NCI-H526 treated with DMSO at 0.1 percent for 48 hours (cell line): ENCODE results near the gene SPHK2.

Source experiments
- DNase-seq: peaks from one replicate; lab custom pipeline; 2025; lab: John Stamatoyannopoulos, UW

The SPHK2 gene

DNA sequence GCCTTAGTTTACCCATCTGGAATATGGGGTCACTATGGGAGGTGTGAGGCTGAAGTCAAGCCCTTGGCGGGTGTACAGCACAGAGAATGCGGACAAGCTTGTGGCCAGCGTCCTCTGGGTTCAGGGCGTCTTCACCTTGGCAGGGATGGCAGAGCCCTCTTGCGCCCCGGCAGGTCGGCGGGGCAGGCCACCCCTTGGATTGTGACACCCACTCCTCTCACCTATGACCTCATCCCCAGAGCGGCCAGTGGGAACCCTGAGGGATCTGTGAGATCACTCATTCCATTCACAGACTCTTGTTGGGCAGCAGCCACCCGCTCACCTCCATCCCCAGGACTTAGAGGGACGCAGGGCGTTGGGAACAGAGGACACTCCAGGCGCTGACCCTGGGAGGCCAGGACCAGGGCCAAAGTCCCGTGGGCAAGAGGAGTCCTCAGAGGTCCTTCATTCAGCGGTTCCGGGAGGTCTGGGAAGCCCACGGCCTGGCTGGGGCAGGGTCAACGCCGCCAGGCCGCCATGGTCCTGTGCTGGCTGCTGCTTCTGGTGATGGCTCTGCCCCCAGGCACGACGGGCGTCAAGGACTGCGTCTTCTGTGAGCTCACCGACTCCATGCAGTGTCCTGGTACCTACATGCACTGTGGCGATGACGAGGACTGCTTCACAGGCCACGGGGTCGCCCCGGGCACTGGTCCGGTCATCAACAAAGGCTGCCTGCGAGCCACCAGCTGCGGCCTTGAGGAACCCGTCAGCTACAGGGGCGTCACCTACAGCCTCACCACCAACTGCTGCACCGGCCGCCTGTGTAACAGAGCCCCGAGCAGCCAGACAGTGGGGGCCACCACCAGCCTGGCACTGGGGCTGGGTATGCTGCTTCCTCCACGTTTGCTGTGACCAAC is 12.6 kb upstream of the SPHK2 start, which contains the start of gene SPACA4:
Gene SPACA4, plus strand, starts transcription at position 280 of the 896 bp plus-strand sequence. Its CDS starts 237 bp downstream, at position 517.
- DNase-seq, result no peak

DNA sequence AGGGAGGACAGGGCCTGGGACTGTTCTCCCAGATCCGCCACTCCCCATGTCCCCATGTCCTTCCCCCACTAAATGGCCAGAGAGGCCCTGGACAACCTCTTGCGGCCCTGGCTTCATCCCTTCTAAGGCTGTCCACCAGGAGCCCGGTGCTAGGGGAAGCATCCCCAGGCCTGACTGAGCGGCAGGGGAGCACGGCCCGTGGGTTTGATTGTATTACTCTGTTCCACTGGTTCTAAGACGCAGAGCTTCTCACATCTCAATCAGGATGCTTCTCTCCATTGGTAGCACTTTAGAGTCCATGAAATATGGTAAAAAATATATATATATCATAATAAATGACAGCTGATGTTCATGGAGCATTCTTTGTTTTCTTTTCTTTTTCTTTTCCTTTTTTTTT is 11.9 kb upstream of the SPHK2 start:
- DNase-seq, result no peak

GRCh38 chr19:48608798-48609263 is 10.5 kb upstream of the SPHK2 start:
- peak; percentile 43 for DNase-seq

GRCh38 chr19:48609571-48610108 is 9.7 kb upstream of the SPHK2 start:
- no peak for DNase-seq

- no peak for DNase-seq
Observed at GRCh38 chr19:48611872-48612271, 7.4 kb upstream of the SPHK2 start.

GRCh38 chr19:48613024-48613851 is 6.1 kb upstream of the SPHK2 start:
- no peak for DNase-seq

GRCh38 chr19:48613852-48614435 is 5.4 kb upstream of the SPHK2 start:
- DNase-seq, result no peak

DNA sequence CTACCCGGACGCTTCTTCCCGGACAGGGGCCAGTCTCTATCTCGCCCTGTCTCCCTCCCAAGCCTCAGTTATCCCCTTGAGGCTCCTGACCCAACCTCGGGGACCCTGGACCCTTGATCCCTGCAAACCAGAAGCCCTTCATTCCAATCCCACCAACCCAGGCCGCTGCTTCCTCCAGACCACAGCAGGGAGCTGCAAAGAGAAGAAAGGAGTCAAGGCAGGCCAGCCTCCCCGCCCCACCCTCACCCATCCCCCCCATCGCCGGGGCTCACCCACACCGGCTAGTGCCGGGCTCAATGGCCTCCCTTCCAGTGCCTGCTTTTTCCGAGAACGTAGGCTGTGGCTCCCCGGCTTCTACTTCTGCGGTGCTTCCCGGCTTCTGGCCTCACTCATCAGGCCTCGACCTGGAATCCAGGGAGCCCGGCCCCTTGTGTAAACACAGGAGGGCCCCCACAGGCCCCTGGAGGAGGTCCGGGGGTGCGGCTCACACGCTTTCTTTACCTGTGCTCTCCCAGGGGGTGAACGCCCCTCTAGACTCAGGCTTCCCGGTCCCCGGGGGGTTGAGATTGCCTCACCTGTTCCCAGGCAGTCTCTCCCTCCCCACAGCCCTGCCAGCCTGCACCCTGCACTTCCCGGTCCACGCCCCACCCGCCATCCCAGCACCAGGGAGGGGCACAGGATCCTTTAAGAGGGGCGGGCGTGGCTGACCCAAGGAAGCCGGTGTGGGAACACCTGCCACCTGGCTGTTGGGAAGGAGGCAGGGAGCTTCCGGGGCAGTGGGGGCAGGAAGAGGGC is 4.7 kb upstream of the SPHK2 start, which contains the start of gene FAM83E:
Gene FAM83E, minus strand, starts transcription at position 641 of the 795 bp plus-strand sequence. CDS start 1,704 bp downstream, outside the sequence.
- DNase-seq, result no peak

DNA sequence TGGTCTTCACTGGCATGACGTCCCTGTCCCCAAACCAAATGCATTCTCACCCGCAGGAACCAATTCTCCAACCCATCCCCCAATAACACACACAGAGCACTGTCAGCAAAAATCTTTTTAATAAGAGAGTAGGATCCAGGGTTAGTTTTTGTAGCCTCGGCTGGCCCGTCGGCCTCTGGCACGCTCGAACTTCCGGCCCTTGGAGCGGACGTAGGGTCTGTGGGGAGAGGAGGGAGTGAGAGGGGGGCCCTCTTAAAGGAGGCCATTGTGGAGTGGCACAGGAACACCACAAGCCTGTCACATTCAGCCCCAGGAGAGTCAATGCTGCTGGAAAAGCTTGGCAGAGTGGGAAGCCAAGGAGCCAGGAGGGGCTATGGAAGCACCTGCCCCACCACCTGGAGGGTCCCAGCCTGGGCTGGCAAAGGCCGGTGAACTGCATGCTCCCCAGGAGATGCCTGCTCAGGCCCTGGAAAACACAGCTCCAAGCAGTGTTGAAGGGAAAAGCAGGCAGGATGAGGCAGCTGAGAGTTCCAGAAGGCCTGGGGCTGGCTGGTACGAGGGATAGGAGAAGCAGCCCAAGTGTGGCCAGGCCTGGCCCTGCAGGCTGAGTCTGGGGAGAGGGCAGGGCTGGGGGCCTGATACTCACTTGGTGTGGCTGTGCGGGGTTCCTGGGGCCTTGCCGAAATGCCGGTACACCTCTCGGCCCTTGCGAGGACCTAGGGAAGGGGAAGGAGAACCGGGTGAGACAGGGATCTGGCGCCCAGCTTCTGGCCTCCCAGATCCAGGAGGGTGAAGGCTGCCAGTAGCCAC is 3.9 kb upstream of the SPHK2 start:
- DNase-seq, result no peak

- DNase-seq, result no peak
Observed at GRCh38 chr19:48616041-48616436, 3.3 kb upstream of the SPHK2 start.

DNA sequence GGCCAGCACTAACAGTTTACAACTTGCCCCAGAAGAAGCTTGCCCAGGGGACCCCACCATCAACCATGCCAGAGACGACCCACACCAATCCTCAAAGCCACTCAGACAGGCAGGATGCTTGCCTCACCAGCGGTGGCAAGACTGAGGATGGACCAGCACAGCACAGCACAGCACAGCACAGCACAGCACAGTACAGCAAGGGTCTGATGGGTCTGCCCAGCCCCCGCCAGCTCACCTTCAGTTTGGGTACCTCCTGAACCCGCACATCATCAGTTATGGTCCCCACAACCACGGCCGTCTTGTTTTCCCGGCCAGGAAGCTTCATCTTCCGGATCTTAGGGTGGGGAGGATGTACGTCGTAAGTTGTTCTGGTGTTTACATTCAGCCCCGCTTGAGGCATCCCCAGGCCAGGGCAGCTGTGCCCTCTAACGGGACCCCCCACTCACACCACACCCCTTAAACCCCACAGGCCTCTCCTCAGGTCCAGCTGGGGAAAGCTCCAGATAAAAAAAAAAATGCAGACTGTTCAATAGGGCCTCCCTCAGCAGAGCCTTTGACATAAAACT is 2.7 kb upstream of the SPHK2 start:
- DNase-seq, result no peak

GRCh38 chr19:48617146-48617937 is 2.0 kb upstream of the SPHK2 start:
- DNase-seq, result no peak

GRCh38 chr19:48618278-48618915 is 909 bp upstream of the SPHK2 start:
- DNase-seq, result no peak

DNA sequence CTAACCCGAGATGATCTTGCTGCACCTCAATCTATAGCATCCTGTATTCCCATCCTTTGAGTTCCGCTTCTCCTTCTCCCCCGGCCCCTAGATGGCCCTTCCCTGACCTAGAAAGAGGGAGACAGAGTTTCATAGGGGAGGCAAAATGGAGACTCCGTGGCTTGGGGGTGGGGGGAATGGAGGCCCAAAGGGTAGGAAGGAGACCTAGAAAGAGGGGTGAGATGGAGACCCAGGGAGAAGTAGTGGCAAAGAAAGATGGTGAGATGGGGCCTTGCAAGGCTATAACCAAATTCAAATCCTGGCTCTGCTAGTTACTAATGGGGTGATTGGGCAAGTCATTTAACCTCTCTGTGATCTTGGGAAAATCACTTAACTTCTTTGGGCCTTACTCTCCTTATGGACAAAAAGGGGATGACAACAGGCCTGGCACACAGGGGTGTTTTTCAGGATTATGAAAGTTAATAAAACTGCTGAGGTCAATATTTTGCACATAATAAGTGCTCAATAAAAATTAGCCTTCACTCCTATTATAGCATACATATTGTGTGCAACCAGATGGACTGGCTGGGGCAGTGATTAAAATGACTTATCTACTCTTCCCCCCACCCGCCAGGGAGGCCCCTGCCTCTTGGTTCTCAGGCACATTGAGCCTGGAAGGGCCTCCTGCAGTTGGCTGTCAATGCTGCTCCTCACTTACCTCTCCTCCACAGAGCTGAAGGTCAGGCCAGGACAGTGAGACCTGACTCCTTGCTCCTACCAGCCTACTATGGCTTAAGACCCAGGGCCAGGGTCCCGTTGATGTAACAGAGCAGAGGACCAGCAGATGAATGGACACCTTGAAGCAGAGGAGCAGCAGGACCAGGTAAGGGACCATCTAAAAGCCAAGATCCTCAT is 633 bp downstream of the SPHK2 start:
- DNase-seq, result no peak

DNA sequence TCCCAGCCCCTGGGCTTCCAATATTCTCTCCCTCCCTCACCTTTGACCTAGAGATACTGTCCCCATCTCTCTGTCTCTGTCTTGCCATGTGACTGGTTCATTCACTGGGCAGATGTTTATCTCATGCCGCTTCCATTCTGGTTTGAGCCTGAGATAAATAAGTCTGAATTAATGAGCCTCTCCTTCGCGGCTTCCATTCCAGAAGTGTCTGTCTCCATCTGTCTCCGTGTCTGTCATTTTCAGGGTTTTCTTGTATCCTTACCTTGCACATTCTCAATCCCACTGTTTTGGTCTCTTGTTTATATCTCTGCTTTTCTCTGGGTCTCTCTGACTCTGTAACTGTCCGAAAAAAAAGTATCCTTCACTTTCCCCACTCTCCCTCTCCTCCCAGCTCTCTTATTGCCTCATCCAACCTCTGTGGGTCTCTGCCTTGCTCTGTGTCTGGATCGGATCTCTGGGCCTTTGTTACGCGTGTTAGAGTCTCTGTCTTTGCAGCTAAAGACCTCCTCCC is 4.3 kb downstream of the SPHK2 start:
- DNase-seq, result no peak

GRCh38 chr19:48624067-48624594 is 4.8 kb downstream of the SPHK2 start:
- peak; percentile 92 for DNase-seq
